HepG2 (cell line): ENCODE measurements around the gene RGS7. TPM values are rescaled to one million over a fixed set of nuclear protein-coding genes. Genes with fewer than 3 reads are reported as not detected.

ENCODE experiments used
- ATAC-seq: fragments of 200-7000 bp; cut with Tn5 transposase; 3 replicates; pipeline ENCODE4 v1.9.1; 2020; ENCODE audit warnings: mild to moderate bottlenecking, moderate library complexity
- BruUV-seq: library from RNA; stranded (reverse); fragments of 400-500 nt; replicated peaks from 2 replicates; lab custom pipeline; 2021; lab: Mats Ljungman, UMichigan
- CTCF ChIA-PET: fragments of 300-600 bp; formaldehyde crosslinking; extraction: SDS; loops from one replicate; lab custom pipeline; 2021; ENCODE audit warnings: low total read pairs, inconsistent platforms, low intra/inter-chr PET ratio; lab: Yijun Ruan, JAX
- POLR2A ChIA-PET: fragments of 350-600 bp; sonication (Branson Sonifier 250); formaldehyde crosslinking; loops from one replicate; lab custom pipeline; 2020; ENCODE audit warnings: antibody characterized with exemption, inconsistent platforms; lab: Yijun Ruan, JAX
- DNase-seq: peaks from one replicate; pipeline ENCODE4 v3.0.0-alpha.2; 2015; ENCODE audit warnings: low spot score
- FAIRE-seq: peaks from 3 replicates; lab custom pipeline; 2011; peaks lifted over from hg19 to GRCh38; lab: Jason Lieb, UNC
- H2AFZ ChIP-seq: one replicate; pipeline ENCODE4 v1.6.1; 2011; ENCODE audit warnings: low read length, inconsistent platforms
- H3K27ac ChIP-seq: fragments of 300-600 bp; 3 replicates; pipeline ENCODE4 v1.8.0; 2011; ENCODE audit warnings: mixed run types, mild to moderate bottlenecking, mixed read lengths, low read length, inconsistent platforms; ENCODE audit not compliant: insufficient read depth; ENCODE audit errors: extremely low read length
- H3K27me3 ChIP-seq, 2 experiments: fragments of 200-600 bp in 1 of 2; 2 replicates in 1 of 2; 3 replicates in 1 of 2; pipeline versions ENCODE4 v1.6.0 to v1.8.0; 2011; ENCODE audit warnings: low read length in 2 of 2, mild to moderate bottlenecking in 2 of 2, moderate library complexity in 2 of 2, inconsistent platforms in 1 of 2; ENCODE audit not compliant: insufficient read depth in 2 of 2, control insufficient read depth in 1 of 2
- H3K36me3 ChIP-seq, 2 experiments: fragments of 200-600 bp in 1 of 2; replicated peaks in 1 of 2; 2 replicates in 1 of 2; 3 replicates in 1 of 2; pipeline versions ENCODE4 v1.5.1 to v1.8.0; 2011; ENCODE audit warnings: low read length in 2 of 2, inconsistent platforms in 1 of 2; ENCODE audit not compliant: insufficient read depth in 2 of 2, control insufficient read depth in 1 of 2
- H3K4me1 ChIP-seq: 2 replicates; pipeline ENCODE4 v1.5.1; 2012; ENCODE audit warnings: low read length, inconsistent platforms; ENCODE audit not compliant: insufficient read depth
- H3K4me2 ChIP-seq: 2 replicates; pipeline ENCODE4 v1.6.0; 2011; ENCODE audit warnings: low read depth, low read length, inconsistent platforms
- H3K4me3 ChIP-seq, 3 experiments: fragments of 200-600 bp in 1 of 3; sonication (generic), shearing (Covaris generic) in 1 of 3; replicated peaks in 1 of 3; 2 replicates each; pipeline ENCODE4 v1.5.1; 2011 to 2016; ENCODE audit warnings: low read length in 3 of 3, inconsistent platforms in 2 of 3, low read depth in 2 of 3, mild to moderate bottlenecking in 2 of 3, control low read depth in 1 of 3, mixed read lengths in 1 of 3; ENCODE audit not compliant: insufficient read depth in 1 of 3
- H3K79me2 ChIP-seq: one replicate; pipeline ENCODE4 v1.6.1; 2011; ENCODE audit warnings: low read length, inconsistent platforms; ENCODE audit not compliant: insufficient read depth
- H3K9ac ChIP-seq: 2 replicates; pipeline ENCODE4 v1.6.0; 2011; ENCODE audit warnings: mild to moderate bottlenecking, low read depth, low read length, inconsistent platforms; ENCODE audit not compliant: insufficient read depth
- H3K9me3 ChIP-seq: 2 replicates; pipeline ENCODE4 v1.5.1; 2012; ENCODE audit warnings: mild to moderate bottlenecking, low read length
- H4K20me1 ChIP-seq: 2 replicates; pipeline ENCODE4 v1.6.0; 2011; ENCODE audit warnings: inconsistent platforms, mild to moderate bottlenecking, low read length, moderate library complexity; ENCODE audit not compliant: insufficient read depth
- IRF2 ChIP-seq: IDR thresholded peaks from 2 replicates; pipeline ENCODE4 v1.6.1; 2018; ENCODE audit warnings: missing genetic modification reagents, missing compliant biosample characterization
- LCORL ChIP-seq, 2 experiments: fragments of 450-650 bp in 1 of 2; sonication (generic) in 1 of 2; formaldehyde crosslinking in 1 of 2; IDR thresholded peaks; 2 replicates each; pipeline versions ENCODE4 v1.5.0 to v1.6.1; 2017 to 2020; ENCODE audit warnings: antibody characterized with exemption in 1 of 2, missing genetic modification reagents in 1 of 2
- MEIS1 ChIP-seq: sonication (generic); formaldehyde crosslinking; IDR thresholded peaks from 2 replicates; pipeline ENCODE4 v1.9.0; 2021; ENCODE audit warnings: mild to moderate bottlenecking, missing genetic modification reagents, moderate library complexity, borderline replicate concordance
- NBN ChIP-seq: fragments of 450-650 bp; conservative IDR thresholded peaks from 2 replicates; pipeline ENCODE4 v1.6.1; 2017
- PPARG ChIP-seq: conservative IDR thresholded peaks from 2 replicates; pipeline ENCODE4 v1.6.1; 2016; ENCODE audit warnings: missing biosample characterization, missing genetic modification reagents
- RNF219 ChIP-seq: sonication (generic); formaldehyde crosslinking; IDR thresholded peaks from 2 replicates; pipeline ENCODE4 v1.5.0; 2020; ENCODE audit warnings: mild to moderate bottlenecking, missing genetic modification reagents
- TBL1XR1 ChIP-seq: fragments of 150-350 bp; IDR thresholded peaks from 2 replicates; pipeline ENCODE4 v1.6.1; 2014; ENCODE audit warnings: borderline replicate concordance, low read length; ENCODE audit not compliant: partially characterized antibody
- ZNF30 ChIP-seq: sonication (generic); formaldehyde crosslinking; IDR thresholded peaks from 2 replicates; pipeline ENCODE4 v1.5.0; 2020; ENCODE audit warnings: mild to moderate bottlenecking, missing genetic modification reagents
- ZNF558 ChIP-seq: sonication (generic); formaldehyde crosslinking; IDR thresholded peaks from 2 replicates; pipeline ENCODE4 v1.9.0; 2022; ENCODE audit warnings: mild to moderate bottlenecking, missing genetic modification reagents, borderline replicate concordance
- WGBS: methylation state at CpG from one replicate; pipeline ENCODE4 v1.1.6; 2017; ENCODE audit warnings: low lambda C conversion rate; 5-methylcytosine and 5-hydroxymethylcytosine counted together
- in situ Hi-C: cut with HindIII; loops from 2 replicates; pipeline ENCODE4 v1.10.0; 2017; ENCODE audit warnings: low pct_unique_long_range_greater_than_20kb; ENCODE audit not compliant: extremely low pct_ligation_motif_present
- intact Hi-C: fragments of 100-400 bp; cut with micrococcal nuclease; formaldehyde crosslinking; loops from one replicate; pipeline ENCODE4 v1.10.0; 2022; ENCODE audit not compliant: unreplicated experiment
- polyA plus RNA-seq, 8 experiments: library from polyadenylated mRNA; depleted of rRNA in 3 of 8; stranded (reverse) in 7 of 8; unstranded in 1 of 8; fragments of >200 nt; fragmentation: Illumina TruSeq in 4 of 8; extraction: Trizol in 4 of 8; gene quantifications; 2 replicates each; pipeline versions ENCODE4 v1.2.1 to v1.2.3, GENCODE V29; 2011 to 2016; ENCODE audit warnings: low read depth in 4 of 8, missing spikeins in 1 of 8, mixed read lengths in 1 of 8; ENCODE audit not compliant: insufficient read depth in 1 of 8
- total RNA-seq, 5 experiments: library from RNA; depleted of rRNA; stranded (reverse); fragments of >200 nt; fragmentation: Illumina TruSeq; extraction: Trizol; gene quantifications; 2 replicates each; pipeline ENCODE4 v1.2.3, GENCODE V29; 2016; ENCODE audit warnings: low read depth in 1 of 5

The RGS7 gene
- total and polyA plus RNA-seq, 2 of the 13 experiments (the other 11 are each of a cell fraction or from before 2014, with no cell fraction given) = not detected

GRCh38 chr1:241266121-241266520 lies 90.9 kb downstream of the RGS7 start:
- Histone ChIP-seq H3K4me2 (no peak overlapping the region), H3K27ac (no peak overlapping the region), H3K4me1 (no peaks in the 10 kb centered on the region), H3K36me3 (no peaks in the 10 kb centered on the region), H2AFZ (no peak overlapping the region), H3K9ac (no peak overlapping the region), H3K27me3 (no peaks in the 10 kb centered on the region), H3K79me2 (no peaks in the 10 kb centered on the region), H4K20me1 (no peaks in the 10 kb centered on the region), H3K9me3 (peaks cover 2% of the 10 kb centered on the region; the same call in 1 of the 2 replicates), H3K4me3 (no peak overlapping the region)
- no TSS peak for BruUV-seq
- ATAC-seq (no peak), DNase-seq (no peak), FAIRE-seq (no peak)
- intact Hi-C loops = loop anchor here (2.0 kb wide), 1 partner anchor 533 kb away; no protein-coding TSS in a partner anchor
- ChIA-PET POLR2A (no interaction called here), CTCF (no interaction called here)
- no peak for TF ChIP-seq MEIS1 (CRISPR knock-in tag)
- no peak for TF ChIP-seq PPARG (CRISPR knock-in tag)
- TF ChIP-seq NBN = no peak
- no peak for TF ChIP-seq RNF219
- TF ChIP-seq TBL1XR1 = no peak
- TF ChIP-seq LCORL (IDR thresholded peaks at IDR 0.05) = peak; percentile 67
- no peak for TF ChIP-seq LCORL (CRISPR knock-in tag; IDR thresholded peaks at IDR 0.05)
- TF ChIP-seq ZNF558 (CRISPR knock-in tag) = no peak
- no peak for TF ChIP-seq ZNF30
- no peak for TF ChIP-seq IRF2 (CRISPR knock-in tag)
- in situ Hi-C loops = no loop called here
- WGBS = 6% methylated on average over 2 of the region's 2 CpGs
